B cell (primary cell): ENCODE data around the gene SPINK9.

ENCODE experiments used
- EZH2 ChIP-seq: IDR thresholded peaks from 2 replicates; pipeline ENCODE4 v1.6.1; 2012; ENCODE audit warnings: borderline replicate concordance, low read depth, mild to moderate bottlenecking, moderate library complexity, low read length; ENCODE audit not compliant: insufficient read depth, poor library complexity, severe bottlenecking
- TF ChIP-seq, protein P1 (sequence below): fragments of 200-600 bp; IDR thresholded peaks from one replicate; pipeline ENCODE4 v1.8.0; 2022; ENCODE audit warnings: antibody characterized with exemption, mild to moderate bottlenecking

GRCh38 chr5:148385094-148385493, 49.7 kb downstream of the SPINK9 start:
- TF ChIP-seq, protein P1, sequence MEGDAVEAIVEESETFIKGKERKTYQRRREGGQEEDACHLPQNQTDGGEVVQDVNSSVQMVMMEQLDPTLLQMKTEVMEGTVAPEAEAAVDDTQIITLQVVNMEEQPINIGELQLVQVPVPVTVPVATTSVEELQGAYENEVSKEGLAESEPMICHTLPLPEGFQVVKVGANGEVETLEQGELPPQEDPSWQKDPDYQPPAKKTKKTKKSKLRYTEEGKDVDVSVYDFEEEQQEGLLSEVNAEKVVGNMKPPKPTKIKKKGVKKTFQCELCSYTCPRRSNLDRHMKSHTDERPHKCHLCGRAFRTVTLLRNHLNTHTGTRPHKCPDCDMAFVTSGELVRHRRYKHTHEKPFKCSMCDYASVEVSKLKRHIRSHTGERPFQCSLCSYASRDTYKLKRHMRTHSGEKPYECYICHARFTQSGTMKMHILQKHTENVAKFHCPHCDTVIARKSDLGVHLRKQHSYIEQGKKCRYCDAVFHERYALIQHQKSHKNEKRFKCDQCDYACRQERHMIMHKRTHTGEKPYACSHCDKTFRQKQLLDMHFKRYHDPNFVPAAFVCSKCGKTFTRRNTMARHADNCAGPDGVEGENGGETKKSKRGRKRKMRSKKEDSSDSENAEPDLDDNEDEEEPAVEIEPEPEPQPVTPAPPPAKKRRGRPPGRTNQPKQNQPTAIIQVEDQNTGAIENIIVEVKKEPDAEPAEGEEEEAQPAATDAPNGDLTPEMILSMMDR: no peak
- TF ChIP-seq EZH2: no peak
